ENCODE measurements around the gene TICAM1. TPM values are rescaled to one million over a fixed set of nuclear protein-coding genes. Genes with fewer than 3 reads are reported as not detected.
"Not testable (repeated sequence)": the region's sequence is repeated elsewhere in the genome, so short reads cannot be mapped to it uniquely, and the experiment has no call there.

Gene TICAM1
- total RNA-seq, 1 experiment from 2014 or later: 6.5 TPM

- peaks cover 55% of the 10 kb centered on the region for H3K79me2 ChIP-seq (ENCODE audit: low read length)
- BruUV-seq (replicated peaks): no TSS peak
- H3K36me3 ChIP-seq (ENCODE audit: low read depth, low read length): no peaks in the 10 kb centered on the region
- no peaks in the 10 kb centered on the region for H3F3A ChIP-seq (ENCODE audit: low read length, unreplicated experiment)
- no peak overlapping the region for H3K27ac ChIP-seq (ENCODE audit: low read length)
- POLR2A ChIA-PET (ENCODE audit: unreplicated experiment): no interaction called here
- H3K4me1 ChIP-seq (ENCODE audit: insufficient read depth, low read length): peaks cover 13% of the 10 kb centered on the region; the same call in 1 of the 2 replicates
- H3K4me2 ChIP-seq (ENCODE audit: low read length): peak overlapping the region; percentile 64
- no peak overlapping the region for H3K9ac ChIP-seq (ENCODE audit: low read length)
- ATAC-seq: no peak
- H4K20me1 ChIP-seq (ENCODE audit: low read length): no peaks in the 10 kb centered on the region
- intact Hi-C loops (cut with micrococcal nuclease): no loop called here
- H3K9me2 ChIP-seq (replicated peaks; ENCODE audit: low read length): no peaks in the 10 kb centered on the region
- H3K4me3 ChIP-seq (ENCODE audit: low read length): peak overlapping the region; percentile 40; the same call in 1 of the 2 replicates
- no peak overlapping the region for H2AFZ ChIP-seq (ENCODE audit: low read length)
- no peaks in the 10 kb centered on the region for H3K27me3 ChIP-seq (ENCODE audit: low read length)
- no peak for DNase-seq
- CTCF ChIA-PET: interaction anchor here (0.5 to 0.7 kb wide), 3 partner anchors 16 to 41 kb away, joined by 3 to 7 read pairs (median 6); no protein-coding TSS in a partner anchor
- H3K9me3 ChIP-seq (ENCODE audit: low read length): no peaks in the 10 kb centered on the region
- TF ChIP-seq EZH2 (IDR thresholded peaks at IDR 0.05; ENCODE audit: low read length, unreplicated experiment): no peak
- TF ChIP-seq EZH2phosphoT487 (IDR thresholded peaks at IDR 0.05; ENCODE audit: borderline replicate concordance, low read length): no peak
- TF ChIP-seq CTCF (conservative IDR thresholded peaks at IDR 0.05; ENCODE audit: low read depth, low read length): no peak
These were observed 2.4 kb downstream of the TICAM1 start for GRCh38 chr19:4829001-4829712.

- ATAC-seq: no peak
- ChIA-PET POLR2A (ENCODE audit: unreplicated experiment) (no interaction called here), CTCF (interaction anchor here (0.7 kb wide), 1 partner anchor 89 kb away, joined by 5 read pairs; no protein-coding TSS in a partner anchor)
- Histone ChIP-seq H3K79me2 (ENCODE audit: low read length) (peaks cover 37% of the 10 kb centered on the region), H3K27me3 (ENCODE audit: low read length) (no peaks in the 10 kb centered on the region), H3K4me3 (ENCODE audit: low read length) (no peak overlapping the region), H4K20me1 (ENCODE audit: low read length) (no peaks in the 10 kb centered on the region), H3K4me1 (ENCODE audit: insufficient read depth, low read length) (no peaks in the 10 kb centered on the region), H3F3A (ENCODE audit: low read length, unreplicated experiment) (no peaks in the 10 kb centered on the region), H3K4me2 (ENCODE audit: low read length) (no peak overlapping the region), H2AFZ (ENCODE audit: low read length) (no peak overlapping the region), H3K9ac (ENCODE audit: low read length) (no peak overlapping the region), H3K9me2 (replicated peaks; ENCODE audit: low read length) (no peaks in the 10 kb centered on the region), H3K36me3 (ENCODE audit: low read depth, low read length) (0 out of 2 replicates have a peak, but pooled peaks cover under 1% of the 10 kb centered on the region), H3K9me3 (ENCODE audit: low read length) (no peaks in the 10 kb centered on the region), H3K27ac (ENCODE audit: low read length) (no peak overlapping the region)
- TF ChIP-seq CTCF (conservative IDR thresholded peaks at IDR 0.05; ENCODE audit: low read depth, low read length): no peak
- TF ChIP-seq EZH2 (IDR thresholded peaks at IDR 0.05; ENCODE audit: low read length, unreplicated experiment): no peak
- no peak for TF ChIP-seq EZH2phosphoT487 (IDR thresholded peaks at IDR 0.05; ENCODE audit: borderline replicate concordance, low read length)
- intact Hi-C loops (cut with micrococcal nuclease): no loop called here
- no TSS peak for BruUV-seq (replicated peaks)
- no peak for DNase-seq
These were observed 7.9 kb downstream of the TICAM1 start for GRCh38 chr19:4823577-4823976.

- DNase-seq; ATAC-seq; H2AFZ ChIP-seq (ENCODE audit: low read length); H3K27me3 ChIP-seq (ENCODE audit: low read length); H4K20me1 ChIP-seq (ENCODE audit: low read length); H3K4me1 ChIP-seq (ENCODE audit: insufficient read depth, low read length); BruUV-seq (replicated peaks); H3K4me2 ChIP-seq (ENCODE audit: low read length); H3K4me3 ChIP-seq (ENCODE audit: low read length); H3F3A ChIP-seq (ENCODE audit: low read length, unreplicated experiment); H3K9me2 ChIP-seq (replicated peaks; ENCODE audit: low read length); CTCF ChIA-PET; H3K27ac ChIP-seq (ENCODE audit: low read length); intact Hi-C loops (cut with micrococcal nuclease); POLR2A ChIA-PET (ENCODE audit: unreplicated experiment); H3K9me3 ChIP-seq (ENCODE audit: low read length); H3K9ac ChIP-seq (ENCODE audit: low read length): not testable (repeated sequence)
- Histone ChIP-seq H3K79me2 (ENCODE audit: low read length) (peaks cover 27% of the 10 kb centered on the region), H3K36me3 (ENCODE audit: low read depth, low read length) (peaks cover 12% of the 10 kb centered on the region)
These were observed 9.2 kb downstream of the TICAM1 start for GRCh38 chr19:4822354-4822753.

Data from PC-3 (cell line).